Activated T-helper 1 cell treated with anti-CD3 and anti-CD28 coated beads, Interleukin-12 subunit alpha, Interleukin-12 subunit beta, Interleukin-2, Interleukin-4 antibody, amounts not matched to agents 30 ng/mL and 10 ng/mL and 1 ng/mL, durations not matched to agents 14 hours and 24 hours and 36 hours (primary cell): ENCODE data around the gene CDK6. TPM values are rescaled to one million over a fixed set of nuclear protein-coding genes. Genes with fewer than 3 reads are reported as not detected.
"Not testable (repeated sequence)": the region's sequence is repeated elsewhere in the genome, so short reads cannot be mapped to it uniquely, and the experiment has no call there.

Experiments used
- DNase-seq: peaks from one replicate; pipeline ENCODE4 v3.0.0; 2021; ENCODE audit warnings: low spot score
- H3K27ac Mint-ChIP-seq: one replicate; pipeline ENCODE4 v1.8.0; 2021; ENCODE audit warnings: mild to moderate bottlenecking, mixed read lengths
- H3K27me3 Mint-ChIP-seq: one replicate; pipeline ENCODE4 v1.8.0; 2022; ENCODE audit warnings: mild to moderate bottlenecking, moderate library complexity, mixed read lengths; ENCODE audit not compliant: insufficient read depth
- H3K36me3 Mint-ChIP-seq: one replicate; pipeline ENCODE4 v1.8.0; 2021; ENCODE audit warnings: low read depth, mixed read lengths
- H3K4me1 Mint-ChIP-seq: one replicate; pipeline ENCODE4 v1.8.0; 2021; ENCODE audit warnings: low read depth, mixed read lengths
- H3K4me3 Mint-ChIP-seq: one replicate; pipeline ENCODE4 v1.8.0; 2021; ENCODE audit warnings: mild to moderate bottlenecking, moderate library complexity, mixed read lengths
- H3K9me3 Mint-ChIP-seq: one replicate; pipeline ENCODE4 v1.8.0; 2021; ENCODE audit warnings: mixed read lengths
- intact Hi-C: fragments of 100-400 bp; cut with micrococcal nuclease; formaldehyde crosslinking; loops from one replicate; pipeline ENCODE4 v1.15.1; 2024
- total RNA-seq: library from RNA; stranded (reverse); gene quantifications from 2 replicates; pipeline ENCODE4 v1.2.3, GENCODE V29; 2022

The CDK6 gene
- total RNA-seq, 1 donor from 2014 or later, result 332 TPM

DNA sequence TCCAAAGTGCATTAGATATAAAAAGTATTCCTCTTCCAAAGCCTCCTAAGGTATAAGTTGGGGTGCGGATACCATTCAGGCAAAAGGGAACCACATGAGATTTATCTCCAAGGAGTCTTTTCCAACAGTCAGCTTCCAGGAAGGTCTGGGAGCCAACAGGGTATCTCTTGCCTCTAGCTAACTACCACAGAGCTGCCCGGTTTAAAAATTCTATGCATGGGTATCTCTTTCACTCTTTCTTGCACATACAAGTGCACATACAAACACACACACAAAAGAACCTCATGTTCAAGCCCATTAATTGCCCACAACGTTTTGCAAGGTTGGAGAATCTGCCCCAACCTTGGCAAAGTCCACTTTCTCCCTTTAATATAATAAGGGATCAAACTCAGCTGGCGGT lies 80.7 kb downstream of the CDK6 start:
- intact Hi-C loops, result no loop called here
- H3K4me1 Mint-ChIP-seq, result peaks cover 81% of the 10 kb centered on the region
- peaks cover 4% of the 10 kb centered on the region for H3K9me3 Mint-ChIP-seq
- DNase-seq, result no peak
- peaks cover 70% of the 10 kb centered on the region for H3K36me3 Mint-ChIP-seq
- no peak overlapping the region for H3K27ac Mint-ChIP-seq
- H3K27me3 Mint-ChIP-seq, result no peaks in the 10 kb centered on the region
- H3K4me3 Mint-ChIP-seq, result no peak overlapping the region

DNA sequence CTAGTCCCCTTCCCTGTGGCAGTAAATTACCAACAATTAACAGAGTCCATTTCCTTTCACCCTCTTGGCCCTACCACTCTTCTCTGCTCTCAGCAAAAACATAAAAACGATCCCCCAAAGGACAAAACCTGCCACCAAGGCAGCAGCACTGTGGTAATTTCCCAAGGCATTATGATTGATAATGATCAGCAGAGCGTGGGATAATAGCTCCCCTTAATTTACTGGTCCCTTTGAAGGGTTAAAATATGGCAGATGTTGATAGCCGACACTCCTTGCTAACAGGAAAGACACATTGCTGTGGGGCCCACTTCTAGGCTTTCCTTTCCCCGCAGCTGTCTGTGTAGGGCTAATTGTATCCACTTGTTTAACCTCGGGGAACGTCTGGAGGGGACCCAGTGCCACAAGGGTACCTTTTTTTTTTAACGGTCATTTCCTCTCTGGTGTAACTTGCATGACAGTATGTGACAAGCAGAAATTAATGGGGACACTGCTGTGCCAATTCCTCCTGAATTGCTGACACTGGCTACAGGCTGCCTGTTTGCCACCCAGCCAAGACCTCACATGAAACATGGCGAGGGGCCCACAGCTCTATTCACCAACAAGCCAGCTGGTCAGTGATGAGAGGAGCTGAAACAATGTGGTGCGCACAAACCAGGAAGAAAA lies 81.3 kb downstream of the CDK6 start:
- peaks cover 4% of the 10 kb centered on the region for H3K9me3 Mint-ChIP-seq
- no peak for DNase-seq
- peaks cover 66% of the 10 kb centered on the region for H3K36me3 Mint-ChIP-seq
- peak overlapping the region; percentile 13 for H3K4me3 Mint-ChIP-seq
- peaks cover 84% of the 10 kb centered on the region for H3K4me1 Mint-ChIP-seq
- H3K27ac Mint-ChIP-seq, result peak overlapping the region; percentile 25
- H3K27me3 Mint-ChIP-seq, result no peaks in the 10 kb centered on the region
- intact Hi-C loops, result no loop called here

DNA sequence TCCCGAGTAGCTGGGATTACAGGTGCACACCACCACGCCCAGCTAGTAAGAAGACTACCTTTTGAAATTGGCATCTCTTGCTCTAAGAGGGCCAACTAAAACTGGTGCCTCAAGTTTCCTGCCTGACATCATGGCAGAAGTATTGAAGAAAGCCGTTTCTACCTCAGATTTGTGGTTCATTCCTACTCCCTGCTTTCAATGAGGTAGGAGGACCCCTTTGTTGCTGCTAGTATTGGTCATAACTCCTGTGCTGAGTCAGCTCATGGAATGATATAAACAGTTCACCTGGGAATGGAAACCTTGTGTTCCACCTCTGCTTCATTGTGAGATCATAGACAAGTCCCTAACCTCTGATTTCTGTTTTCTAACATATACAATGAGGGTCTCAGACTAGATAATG lies 82.8 kb downstream of the CDK6 start:
- Mint-ChIP-seq H3K36me3 (peaks cover 61% of the 10 kb centered on the region), H3K4me1 (peaks cover 81% of the 10 kb centered on the region), H3K27me3 (no peaks in the 10 kb centered on the region), H3K27ac (peak overlapping the region; percentile 35), H3K4me3 (no peak overlapping the region), H3K9me3 (no peaks in the 10 kb centered on the region)
- no peak for DNase-seq
- intact Hi-C loops, result no loop called here

DNA sequence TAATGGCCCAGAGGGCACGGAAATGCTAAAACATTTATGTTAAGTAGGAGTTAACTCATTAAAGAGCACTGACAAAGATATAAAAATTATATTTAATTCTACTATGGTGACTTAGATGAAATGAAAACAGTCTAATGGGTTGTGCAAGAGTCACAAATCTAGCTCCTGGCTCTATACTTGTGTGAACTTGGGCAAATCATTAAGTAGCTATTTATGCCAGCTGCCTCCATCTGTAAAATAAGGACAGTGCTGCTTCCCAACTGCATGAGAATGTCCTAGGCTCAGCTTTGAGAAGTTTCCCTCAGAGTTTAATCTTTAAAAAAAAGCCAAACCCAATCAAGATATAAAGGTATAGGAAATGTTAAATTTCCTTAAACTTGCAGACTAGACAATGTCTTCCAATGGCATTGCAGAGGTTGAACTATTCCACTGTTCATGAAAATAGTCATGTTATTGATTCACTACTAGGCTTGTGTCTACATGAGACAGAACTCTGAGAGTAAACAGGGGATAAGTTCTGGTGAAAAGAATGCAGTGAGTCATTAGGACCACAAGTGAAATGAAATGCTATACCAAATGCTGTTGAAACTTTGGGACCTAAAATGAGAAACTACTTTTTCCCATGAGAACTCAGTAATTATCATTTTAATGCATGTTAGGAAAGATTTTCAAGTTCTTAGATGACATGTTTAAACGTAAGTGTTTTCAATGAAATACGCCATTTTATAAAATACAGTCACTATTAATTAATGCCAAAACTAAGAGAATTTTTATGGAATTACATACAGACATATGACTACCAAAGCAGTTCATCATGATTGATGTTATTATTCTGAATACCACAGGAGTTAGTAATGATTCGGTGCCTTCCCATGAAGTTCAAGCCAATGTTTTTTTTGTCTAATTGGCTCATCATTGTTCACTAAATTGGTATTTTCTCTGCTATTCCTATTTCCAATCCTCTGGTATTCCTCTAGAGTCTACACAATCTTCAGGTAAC lies 84.2 kb downstream of the CDK6 start:
- peaks cover 54% of the 10 kb centered on the region for H3K36me3 Mint-ChIP-seq
- H3K4me1 Mint-ChIP-seq, result peaks cover 87% of the 10 kb centered on the region
- intact Hi-C loops, result loop anchor here (1.0 kb wide), 1 partner anchor 17 kb away; no protein-coding TSS in a partner anchor

DNA sequence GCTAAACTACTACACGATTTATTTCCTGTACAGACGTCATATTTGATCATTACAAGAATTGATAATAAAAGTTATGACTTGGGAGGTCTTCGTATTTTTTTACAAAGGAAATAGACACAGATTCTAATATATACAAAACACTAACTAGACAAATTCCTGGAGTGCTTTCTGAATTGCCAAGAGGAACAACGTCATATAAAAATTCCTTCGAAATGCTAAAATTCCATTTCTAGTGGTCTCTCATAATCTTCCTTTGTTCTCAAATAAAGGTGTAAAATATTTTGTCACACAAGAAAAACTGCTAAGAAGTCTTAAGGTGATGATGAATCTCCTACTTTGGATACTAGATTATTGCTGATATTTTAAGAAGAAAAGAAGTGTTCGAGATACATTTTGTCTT lies 85.4 kb downstream of the CDK6 start:
- no peak overlapping the region for H3K27ac Mint-ChIP-seq
- intact Hi-C loops, result no loop called here
- no peak for DNase-seq
- peaks cover 49% of the 10 kb centered on the region for H3K36me3 Mint-ChIP-seq
- peaks cover 81% of the 10 kb centered on the region for H3K4me1 Mint-ChIP-seq
- no peak overlapping the region for H3K4me3 Mint-ChIP-seq
- no peaks in the 10 kb centered on the region for H3K9me3 Mint-ChIP-seq
- no peaks in the 10 kb centered on the region for H3K27me3 Mint-ChIP-seq

More for the DNA sequence above, 84.2 kb downstream of the CDK6 start:
- no peaks in the 10 kb centered on the region for H3K27me3 Mint-ChIP-seq
- H3K4me3 Mint-ChIP-seq, result no peak overlapping the region
- DNase-seq, result no peak
- H3K9me3 Mint-ChIP-seq, result no peaks in the 10 kb centered on the region
- peak overlapping the region; percentile 68 for H3K27ac Mint-ChIP-seq

DNA sequence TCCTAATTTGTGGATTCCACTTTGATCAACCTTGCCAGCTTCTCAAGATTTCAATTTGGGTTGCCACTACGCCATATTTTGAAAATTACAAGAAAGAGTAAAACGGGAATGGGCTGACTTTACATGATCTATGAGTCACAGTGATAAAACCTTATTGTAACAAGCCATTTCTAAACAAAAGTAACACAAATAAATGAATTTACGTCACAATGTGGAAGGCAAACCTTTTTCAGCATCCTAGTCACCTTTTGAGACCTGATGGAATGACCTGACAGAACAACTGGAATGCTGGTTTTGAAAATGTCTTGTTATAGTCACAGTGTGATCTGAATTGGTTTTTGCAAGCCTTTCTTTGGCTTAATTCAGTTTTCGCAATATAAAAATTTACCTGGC lies 85.9 kb downstream of the CDK6 start:
- Mint-ChIP-seq H3K27me3 (no peaks in the 10 kb centered on the region), H3K36me3 (peaks cover 49% of the 10 kb centered on the region), H3K27ac (peak overlapping the region; percentile 58), H3K4me3 (no peak overlapping the region), H3K9me3 (no peaks in the 10 kb centered on the region), H3K4me1 (peaks cover 81% of the 10 kb centered on the region)
- intact Hi-C loops, result no loop called here
- no peak for DNase-seq

DNA sequence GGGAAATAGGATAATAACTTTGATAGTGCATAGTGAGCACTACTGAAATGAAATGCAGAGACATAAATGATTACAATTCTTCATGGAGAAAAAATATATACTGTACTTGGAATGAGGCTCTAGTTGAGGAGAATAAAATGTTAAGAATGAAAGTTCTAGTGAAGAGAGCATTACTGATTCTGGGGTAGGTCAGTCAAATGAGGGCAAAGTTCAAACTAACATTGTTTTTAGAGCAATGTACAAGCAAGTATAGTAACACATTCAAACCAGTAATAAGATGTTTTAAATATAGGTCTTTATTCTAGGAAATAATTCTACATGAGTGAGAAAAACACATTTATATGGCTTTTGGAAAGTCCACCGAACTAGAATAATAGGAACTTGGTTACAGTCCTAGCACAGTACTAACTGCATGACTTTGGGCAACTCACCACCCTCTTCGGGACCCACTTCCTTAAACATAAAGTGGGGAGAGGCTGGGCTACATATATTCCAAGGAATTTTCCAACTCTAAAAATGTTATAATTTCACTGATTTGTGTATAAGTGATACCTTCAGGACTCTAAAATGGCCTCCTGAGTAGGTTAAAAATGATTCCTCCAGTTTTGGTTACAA lies 86.4 kb downstream of the CDK6 start:
- Mint-ChIP-seq H3K27ac (peak overlapping the region; percentile 85), H3K9me3 (no peaks in the 10 kb centered on the region), H3K27me3 (no peaks in the 10 kb centered on the region), H3K4me1 (peaks cover 76% of the 10 kb centered on the region), H3K4me3 (no peak overlapping the region), H3K36me3 (peaks cover 45% of the 10 kb centered on the region)
- intact Hi-C loops, result loop anchor here (1.0 to 5.0 kb wide), 3 partner anchors 19 to 47 kb away; no protein-coding TSS in a partner anchor
- DNase-seq, result no peak

DNA sequence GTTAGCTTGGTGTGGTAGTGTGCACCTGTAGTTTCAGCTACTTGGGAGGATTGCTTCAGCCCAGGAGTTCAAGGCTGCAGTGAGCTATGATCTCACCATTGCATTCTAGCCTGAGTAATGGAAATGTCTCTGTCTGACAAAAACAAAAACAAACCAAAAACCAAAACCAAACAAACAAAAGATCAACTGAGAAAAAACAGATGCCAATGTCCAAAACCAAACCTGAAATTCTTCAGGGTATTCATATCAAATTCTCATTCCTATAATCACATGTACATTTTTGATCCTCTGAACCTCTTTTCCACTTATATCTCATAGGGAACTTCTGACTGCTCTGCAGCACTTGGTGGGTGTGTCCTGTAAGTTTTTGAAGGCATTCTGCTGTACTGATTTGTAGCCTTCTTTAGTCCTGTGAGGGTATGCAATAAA lies 87.0 kb downstream of the CDK6 start:
- peaks cover 73% of the 10 kb centered on the region for H3K4me1 Mint-ChIP-seq
- H3K27ac Mint-ChIP-seq, result peak overlapping the region; percentile 85
- peaks cover under 1% of the 10 kb centered on the region for H3K9me3 Mint-ChIP-seq
- peaks cover 42% of the 10 kb centered on the region for H3K36me3 Mint-ChIP-seq
- DNase-seq, result no peak
- H3K27me3 Mint-ChIP-seq, result no peaks in the 10 kb centered on the region
- H3K4me3 Mint-ChIP-seq, result no peak overlapping the region
- intact Hi-C loops, result loop anchor here (1.0 to 5.0 kb wide), 3 partner anchors 19 to 48 kb away; no protein-coding TSS in a partner anchor

DNA sequence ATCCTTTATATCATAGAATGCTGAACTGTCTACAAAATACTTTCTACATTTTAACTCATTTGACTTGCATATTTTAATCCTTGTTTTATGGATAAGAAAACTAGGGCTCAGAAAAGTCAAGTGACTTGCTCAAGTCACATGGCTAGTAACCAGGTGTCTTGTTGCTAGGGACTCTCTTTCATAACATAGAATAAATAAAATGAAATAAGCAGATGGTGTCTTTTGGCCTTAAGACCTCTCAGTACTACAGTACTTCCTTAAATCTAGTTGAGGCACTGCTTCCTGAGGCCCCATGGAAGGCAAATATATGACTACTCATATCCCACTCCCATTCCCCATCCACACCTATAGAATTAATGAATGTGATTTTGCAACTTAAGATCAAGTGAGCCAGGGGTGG lies 87.9 kb downstream of the CDK6 start:
- Mint-ChIP-seq H3K27ac (peak overlapping the region; percentile 52), H3K4me1 (peaks cover 73% of the 10 kb centered on the region)
- intact Hi-C loops, result loop anchor here (2.0 to 5.0 kb wide), 2 partner anchors 18 to 41 kb away; no protein-coding TSS in a partner anchor

DNA sequence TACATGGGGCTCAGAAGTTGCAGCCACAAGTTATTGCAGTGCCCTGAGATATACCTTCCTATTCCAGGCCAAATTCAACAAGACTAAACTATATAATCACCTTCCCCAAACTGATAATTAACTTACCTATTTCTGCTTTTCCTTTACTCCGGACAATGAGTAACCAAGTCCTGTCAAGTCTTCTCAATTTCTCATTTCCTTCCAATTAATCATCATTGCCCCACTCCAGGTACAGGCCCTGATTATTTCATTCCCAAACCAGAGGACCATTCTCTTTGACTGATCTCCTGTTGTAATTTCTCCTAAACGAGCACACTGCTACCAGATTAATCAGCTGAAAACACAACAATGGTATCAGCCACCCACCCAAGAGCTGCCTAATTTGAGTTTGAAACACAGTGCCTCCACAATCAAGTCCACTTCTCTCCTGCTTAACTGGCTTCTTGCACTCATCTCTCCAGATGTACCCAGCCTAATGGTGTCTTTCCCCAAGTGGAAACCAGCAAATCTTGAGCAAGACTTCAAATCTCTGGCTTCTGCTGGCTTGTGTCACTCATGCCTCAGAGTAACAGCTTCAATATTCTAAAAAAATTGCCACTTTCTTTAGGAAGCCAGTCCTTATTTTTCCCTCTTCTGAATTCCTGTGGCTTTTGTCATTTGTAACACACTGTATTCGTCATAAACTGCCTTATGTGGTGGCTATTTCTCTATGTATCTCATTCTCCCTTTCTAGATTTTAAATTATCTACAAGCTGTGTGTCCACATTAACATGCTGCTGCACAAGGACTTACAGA lies 89.1 kb downstream of the CDK6 start:
- Mint-ChIP-seq H3K4me3 (no peak overlapping the region), H3K27ac (no peak overlapping the region), H3K27me3 (no peaks in the 10 kb centered on the region), H3K36me3 (peaks cover 44% of the 10 kb centered on the region), H3K9me3 (peaks cover 10% of the 10 kb centered on the region), H3K4me1 (peaks cover 77% of the 10 kb centered on the region)
- intact Hi-C loops, result loop anchor here (5.0 kb wide), 1 partner anchor 40 kb away; no protein-coding TSS in a partner anchor
- DNase-seq, result no peak

More for the DNA sequence above, 87.9 kb downstream of the CDK6 start:
- DNase-seq, result no peak
- Mint-ChIP-seq H3K4me3 (no peak overlapping the region), H3K27me3 (no peaks in the 10 kb centered on the region), H3K36me3 (peaks cover 42% of the 10 kb centered on the region), H3K9me3 (peaks cover 8% of the 10 kb centered on the region)

DNA sequence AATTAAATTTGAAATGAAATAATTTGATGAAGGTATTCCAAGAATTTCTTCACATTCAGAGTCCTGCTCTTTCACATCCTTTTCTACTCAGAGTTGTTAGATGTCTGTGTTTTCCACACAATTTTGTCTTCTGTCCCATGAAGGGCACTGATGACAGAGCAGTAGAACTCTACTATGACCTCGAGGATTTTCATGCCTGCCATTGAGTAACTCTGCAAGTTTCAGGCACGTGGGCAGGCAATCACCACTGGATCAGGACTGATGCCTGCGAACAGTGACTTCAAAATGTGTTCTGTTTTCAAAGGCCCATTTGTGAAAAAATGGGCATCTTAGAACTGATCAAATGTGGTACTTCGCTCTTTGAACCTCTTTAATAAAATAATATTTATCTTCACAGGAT lies 91.1 kb downstream of the CDK6 start:
- Mint-ChIP-seq H3K36me3 (peaks cover 43% of the 10 kb centered on the region), H3K4me3 (no peak overlapping the region), H3K4me1 (peaks cover 81% of the 10 kb centered on the region), H3K27me3 (no peaks in the 10 kb centered on the region), H3K9me3 (peaks cover 11% of the 10 kb centered on the region), H3K27ac (no peak overlapping the region)
- DNase-seq, result no peak
- intact Hi-C loops, result loop anchor here (5.0 kb wide), 1 partner anchor 38 kb away; no protein-coding TSS in a partner anchor

DNA sequence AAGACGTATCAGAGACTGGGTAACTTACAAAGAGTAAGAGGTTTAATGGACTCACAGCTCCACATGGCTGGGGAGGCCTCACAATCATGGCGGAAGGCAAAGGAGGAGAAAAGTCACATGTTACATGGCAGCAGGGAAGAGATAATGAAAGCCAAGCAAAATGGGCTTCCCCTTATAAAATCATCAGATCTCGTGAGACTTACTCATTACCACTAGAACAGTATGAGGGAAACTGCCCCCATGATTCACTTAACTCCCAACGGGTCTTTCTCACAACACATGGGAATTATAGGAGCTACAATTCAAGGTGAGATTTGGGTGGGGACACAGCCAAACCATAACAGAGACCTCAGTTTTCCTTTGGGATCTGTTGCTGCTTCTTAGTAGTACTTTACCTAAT lies 92.2 kb downstream of the CDK6 start:
- not testable (repeated sequence) for H3K27me3 Mint-ChIP-seq, H3K27ac Mint-ChIP-seq
- H3K36me3 Mint-ChIP-seq, result peaks cover 42% of the 10 kb centered on the region

More for the DNA sequence above, 92.2 kb downstream of the CDK6 start:
- DNase-seq, intact Hi-C loops, H3K4me3 Mint-ChIP-seq: not testable (repeated sequence)
- H3K4me1 Mint-ChIP-seq, result peaks cover 81% of the 10 kb centered on the region
- H3K9me3 Mint-ChIP-seq, result peaks cover 14% of the 10 kb centered on the region
